Trophoblast cell (in vitro differentiated cells and primary cell): Measurements from ENCODE around the gene MATN4.

ENCODE experiments used
- DNase-seq, 2 donors: peaks; one replicate each; pipeline ENCODE4 v3.0.0-alpha.2; 2016
- H2AFZ ChIP-seq: 2 replicates; pipeline ENCODE4 v1.6.1; 2013; ENCODE audit warnings: low read length, moderate library complexity, mild to moderate bottlenecking; ENCODE audit not compliant: insufficient read depth, poor library complexity
- H2AK5ac ChIP-seq: 2 replicates; pipeline ENCODE4 v1.6.1; 2013; ENCODE audit warnings: mild to moderate bottlenecking, low read length
- H2BK120ac ChIP-seq: 2 replicates; pipeline ENCODE4 v1.6.1; 2013; ENCODE audit warnings: low read length, mild to moderate bottlenecking, moderate library complexity; ENCODE audit not compliant: insufficient read depth, poor library complexity
- H2BK12ac ChIP-seq: 2 replicates; pipeline ENCODE4 v1.6.1; 2013; ENCODE audit warnings: mild to moderate bottlenecking, low read length, moderate library complexity
- H2BK5ac ChIP-seq: 2 replicates; pipeline ENCODE4 v1.6.1; 2013; ENCODE audit warnings: low read length, low read depth, moderate library complexity, mild to moderate bottlenecking; ENCODE audit not compliant: poor library complexity
- H3K14ac ChIP-seq: 2 replicates; pipeline ENCODE4 v1.6.1; 2013; ENCODE audit warnings: mild to moderate bottlenecking, low read length
- H3K18ac ChIP-seq: 2 replicates; pipeline ENCODE4 v1.6.1; 2013; ENCODE audit warnings: mild to moderate bottlenecking, low read length
- H3K23ac ChIP-seq: 2 replicates; pipeline ENCODE4 v1.6.1; 2013; ENCODE audit warnings: low read length
- H3K27ac ChIP-seq: 2 replicates; pipeline ENCODE4 v1.5.1; 2013; ENCODE audit warnings: low read depth, mild to moderate bottlenecking, inconsistent platforms, low read length, moderate library complexity
- H3K27me3 ChIP-seq: 2 replicates; pipeline ENCODE4 v1.6.1; 2013; ENCODE audit warnings: inconsistent platforms, mild to moderate bottlenecking, low read length, moderate library complexity; ENCODE audit not compliant: insufficient read depth
- H3K36me3 ChIP-seq, 2 experiments: 1 replicate in 1 of 2; 2 replicates in 1 of 2; pipeline ENCODE4 v1.6.1; 2013; ENCODE audit warnings: low read length in 2 of 2, mild to moderate bottlenecking in 2 of 2, moderate library complexity in 1 of 2; ENCODE audit not compliant: insufficient read depth in 2 of 2, control insufficient read depth in 1 of 2
- H3K4ac ChIP-seq: 2 replicates; pipeline ENCODE4 v1.6.1; 2013; ENCODE audit warnings: low read depth, mild to moderate bottlenecking, low read length, moderate library complexity
- H3K4me1 ChIP-seq, 2 experiments: 1 replicate in 1 of 2; 2 replicates in 1 of 2; pipeline ENCODE4 v1.6.1; 2013; ENCODE audit warnings: low read length in 2 of 2, mild to moderate bottlenecking in 2 of 2, moderate library complexity in 1 of 2; ENCODE audit not compliant: insufficient read depth in 2 of 2, control insufficient read depth in 1 of 2
- H3K4me2 ChIP-seq: 2 replicates; pipeline ENCODE4 v1.6.1; 2013; ENCODE audit warnings: inconsistent platforms, mild to moderate bottlenecking, low read length, moderate library complexity
- H3K4me3 ChIP-seq: 2 replicates; pipeline ENCODE4 v1.5.1; 2013; ENCODE audit warnings: mild to moderate bottlenecking, low read depth, low read length, inconsistent platforms
- H3K79me1 ChIP-seq: one replicate; pipeline ENCODE4 v1.6.1; 2013; ENCODE audit warnings: low read length
- H3K79me2 ChIP-seq: 2 replicates; pipeline ENCODE4 v1.6.1; 2013; ENCODE audit warnings: low read length, mild to moderate bottlenecking; ENCODE audit not compliant: control insufficient read depth, insufficient read depth, poor library complexity
- H3K9ac ChIP-seq: 2 replicates; pipeline ENCODE4 v1.6.1; 2013; ENCODE audit warnings: mild to moderate bottlenecking, low read length
- H3K9me3 ChIP-seq: 2 replicates; pipeline ENCODE4 v1.6.1; 2013; ENCODE audit warnings: low read depth, mild to moderate bottlenecking, control low read depth, inconsistent platforms, low read length; ENCODE audit not compliant: insufficient read depth
- H4K12ac ChIP-seq: 2 replicates; pipeline ENCODE4 v1.6.1; 2013; ENCODE audit warnings: low read depth, mild to moderate bottlenecking, low read length, moderate library complexity
- H4K8ac ChIP-seq: 2 replicates; pipeline ENCODE4 v1.6.1; 2013; ENCODE audit warnings: low read depth, mild to moderate bottlenecking, low read length, moderate library complexity
- H4K91ac ChIP-seq: one replicate; pipeline ENCODE4 v1.6.1; 2013; ENCODE audit warnings: low read depth, mild to moderate bottlenecking, low read length, moderate library complexity
- WGBS: extraction: QIAGEN DNeasy Blood & Tissue Kit; methylation state at CpG from one replicate; pipeline ENCODE4 v1.1.7; 2013; ENCODE audit warnings: missing lambda C conversion rate; ENCODE audit not compliant: insufficient read length, insufficient coverage; ENCODE audit errors: extremely low coverage; 5-methylcytosine and 5-hydroxymethylcytosine counted together

Gene MATN4

GRCh38 chr20:45305262-45305661 lies 2.8 kb downstream of the MATN4 start:
- H3K79me2 ChIP-seq, result no peaks in the 10 kb centered on the region
- H3K23ac ChIP-seq, result no peak overlapping the region
- H3K18ac ChIP-seq, result no peak overlapping the region
- H3K9ac ChIP-seq, result no peak overlapping the region
- no peak overlapping the region for H3K4me2 ChIP-seq
- H3K27me3 ChIP-seq, result no peaks in the 10 kb centered on the region
- no peak overlapping the region for H4K12ac ChIP-seq
- H4K91ac ChIP-seq, result no peak overlapping the region
- DNase-seq, result no peak
- no peak overlapping the region for H2AK5ac ChIP-seq
- H3K36me3 ChIP-seq, result no peaks in the 10 kb centered on the region
- H2BK120ac ChIP-seq, result no peak overlapping the region
- WGBS, result no CpG with 5 or more reads among the region's 4 CpGs
- no peak overlapping the region for H4K8ac ChIP-seq
- H3K4ac ChIP-seq, result no peak overlapping the region
- no peak overlapping the region for H3K4me3 ChIP-seq
- H3K14ac ChIP-seq, result no peak overlapping the region
- H3K27ac ChIP-seq, result no peak overlapping the region
- peaks cover 0 to 3% of the 10 kb centered on the region in 2 experiments for H3K4me1 ChIP-seq
- no peak overlapping the region for H2BK12ac ChIP-seq
- H2BK5ac ChIP-seq, result no peak overlapping the region
- no peak overlapping the region for H2AFZ ChIP-seq
- peaks cover 4% of the 10 kb centered on the region for H3K9me3 ChIP-seq
- H3K79me1 ChIP-seq, result no peaks in the 10 kb centered on the region

GRCh38 chr20:45304464-45304999 lies 3.6 kb downstream of the MATN4 start:
- Histone ChIP-seq H3K9ac (no peak overlapping the region), H3K18ac (no peak overlapping the region), H4K12ac (no peak overlapping the region), H2AFZ (no peak overlapping the region), H4K8ac (no peak overlapping the region), H3K27ac (no peak overlapping the region), H3K4me3 (no peak overlapping the region), H3K4me1 (peaks cover 0 to 3% of the 10 kb centered on the region in 2 experiments), H2BK120ac (no peak overlapping the region), H3K36me3 (no peaks in the 10 kb centered on the region), H2BK12ac (no peak overlapping the region), H3K23ac (no peak overlapping the region), H3K79me1 (no peaks in the 10 kb centered on the region), H4K91ac (no peak overlapping the region), H2BK5ac (no peak overlapping the region), H3K79me2 (no peaks in the 10 kb centered on the region), H3K27me3 (no peaks in the 10 kb centered on the region), H3K4me2 (no peak overlapping the region), H2AK5ac (no peak overlapping the region), H3K14ac (no peak overlapping the region), H3K9me3 (peaks cover 4% of the 10 kb centered on the region), H3K4ac (no peak overlapping the region)
- no peak for DNase-seq
- no CpG with 5 or more reads among the region's 43 CpGs for WGBS

GRCh38 chr20:45303586-45304463 lies 4.3 kb downstream of the MATN4 start:
- H3K14ac ChIP-seq, result no peak overlapping the region
- peaks cover 0 to 3% of the 10 kb centered on the region in 2 experiments for H3K4me1 ChIP-seq
- H3K36me3 ChIP-seq, result no peaks in the 10 kb centered on the region
- no peaks in the 10 kb centered on the region for H3K79me2 ChIP-seq
- no peak overlapping the region for H3K4me3 ChIP-seq
- no peak overlapping the region for H3K4me2 ChIP-seq
- no peak overlapping the region for H3K4ac ChIP-seq
- H3K27me3 ChIP-seq, result no peaks in the 10 kb centered on the region
- H4K91ac ChIP-seq, result no peak overlapping the region
- H4K12ac ChIP-seq, result no peak overlapping the region
- no peaks in the 10 kb centered on the region for H3K79me1 ChIP-seq
- no peak overlapping the region for H4K8ac ChIP-seq
- no peak overlapping the region for H2AK5ac ChIP-seq
- no peak overlapping the region for H2BK12ac ChIP-seq
- H2AFZ ChIP-seq, result no peak overlapping the region
- no peak overlapping the region for H3K23ac ChIP-seq
- no peak overlapping the region for H3K27ac ChIP-seq
- no CpG with 5 or more reads among the region's 47 CpGs for WGBS
- H3K9ac ChIP-seq, result no peak overlapping the region
- no peak overlapping the region for H2BK5ac ChIP-seq
- H2BK120ac ChIP-seq, result no peak overlapping the region
- H3K9me3 ChIP-seq, result peaks cover 4% of the 10 kb centered on the region
- DNase-seq, result no peak
- H3K18ac ChIP-seq, result no peak overlapping the region

- no peak overlapping the region for H3K4ac ChIP-seq
- no peak overlapping the region for H4K8ac ChIP-seq
- no peak overlapping the region for H3K4me3 ChIP-seq
- no peaks in the 10 kb centered on the region for H3K79me2 ChIP-seq
- H3K23ac ChIP-seq, result no peak overlapping the region
- no peak overlapping the region for H4K91ac ChIP-seq
- no peak overlapping the region for H2BK12ac ChIP-seq
- H3K36me3 ChIP-seq, result no peaks in the 10 kb centered on the region
- DNase-seq, result no peak
- H2AK5ac ChIP-seq, result no peak overlapping the region
- H3K27me3 ChIP-seq, result no peaks in the 10 kb centered on the region
- H2BK5ac ChIP-seq, result no peak overlapping the region
- no peak overlapping the region for H3K4me2 ChIP-seq
- no peak overlapping the region for H2AFZ ChIP-seq
- H3K27ac ChIP-seq, result no peak overlapping the region
- no peak overlapping the region for H3K18ac ChIP-seq
- no peak overlapping the region for H3K9ac ChIP-seq
- no peaks in the 10 kb centered on the region for H3K79me1 ChIP-seq
- H3K9me3 ChIP-seq, result peaks cover 4% of the 10 kb centered on the region
- H3K4me1 ChIP-seq, result peaks cover 0 to 3% of the 10 kb centered on the region in 2 experiments
- H3K14ac ChIP-seq, result no peak overlapping the region
- no peak overlapping the region for H2BK120ac ChIP-seq
- WGBS, result no CpG with 5 or more reads among the region's 5 CpGs
- H4K12ac ChIP-seq, result no peak overlapping the region
These were observed 6.3 kb downstream of the MATN4 start for GRCh38 chr20:45301824-45302271.
